Jurkat, Clone E6-1 (cell line): ENCODE data around the gene ZSWIM5.
A peak's percentile ranks its signal among the peaks of the same experiment; 100 is the strongest.
"Not testable (repeated sequence)": the region's sequence is repeated elsewhere in the genome, so short reads cannot be mapped to it uniquely, and the experiment has no call there.

Experiments used
- DNase-seq: peaks from one replicate; pipeline ENCODE4 v3.0.0-alpha.2; 2011; ENCODE audit warnings: low read depth, low spot score
- H3K4me3 ChIP-seq: 2 replicates; pipeline ENCODE4 v1.5.1; 2011; ENCODE audit warnings: mild to moderate bottlenecking, low read length, control low read depth, moderate library complexity

Gene ZSWIM5

DNA sequence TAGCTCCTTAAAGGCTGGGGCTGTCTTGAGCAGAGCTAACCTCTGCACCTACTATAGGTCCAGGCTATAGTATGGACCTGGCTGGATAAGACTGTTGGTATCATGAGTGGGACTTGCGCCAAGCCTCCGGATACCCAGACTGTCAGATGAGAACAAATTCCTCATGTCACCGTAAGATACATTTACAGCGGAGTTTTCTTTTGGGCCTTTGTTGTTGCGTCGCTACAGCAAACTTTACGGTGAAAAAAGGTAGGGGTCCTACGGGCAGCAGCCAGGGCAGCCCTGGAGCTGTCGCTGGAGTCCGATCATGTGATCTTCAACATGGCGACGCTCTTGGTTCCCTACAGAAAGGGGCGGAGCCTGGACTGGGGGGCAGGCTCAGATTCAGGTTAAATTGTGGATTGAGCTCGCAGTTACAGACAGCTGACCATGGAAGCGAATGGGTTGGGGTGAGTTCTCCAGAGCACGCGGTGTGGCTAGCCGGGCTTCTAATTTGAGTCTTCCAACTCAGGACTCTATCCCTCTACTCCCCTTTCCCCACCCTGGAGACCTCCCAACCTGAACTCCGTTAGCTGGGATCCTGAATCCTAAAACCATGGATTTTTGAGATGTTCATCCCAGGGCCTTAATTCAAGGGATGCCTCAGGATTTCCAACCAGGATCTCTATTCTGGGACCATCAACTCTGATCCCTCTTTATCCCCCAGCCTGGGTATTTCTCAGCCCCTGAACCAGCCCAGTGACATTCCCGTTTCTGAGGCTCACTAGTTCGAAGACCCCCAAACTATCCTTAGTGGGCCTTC, 194.4 kb downstream of the ZSWIM5 start, which contains the start of gene UROD:
TSS of gene UROD (plus strand) at position 418 of the 802 bp plus-strand sequence. CDS start at position 430, 12 bp downstream.
- peak; percentile 95 for DNase-seq
- peak within 1 kb of the TSS; percentile 74 for H3K4me3 ChIP-seq

DNA sequence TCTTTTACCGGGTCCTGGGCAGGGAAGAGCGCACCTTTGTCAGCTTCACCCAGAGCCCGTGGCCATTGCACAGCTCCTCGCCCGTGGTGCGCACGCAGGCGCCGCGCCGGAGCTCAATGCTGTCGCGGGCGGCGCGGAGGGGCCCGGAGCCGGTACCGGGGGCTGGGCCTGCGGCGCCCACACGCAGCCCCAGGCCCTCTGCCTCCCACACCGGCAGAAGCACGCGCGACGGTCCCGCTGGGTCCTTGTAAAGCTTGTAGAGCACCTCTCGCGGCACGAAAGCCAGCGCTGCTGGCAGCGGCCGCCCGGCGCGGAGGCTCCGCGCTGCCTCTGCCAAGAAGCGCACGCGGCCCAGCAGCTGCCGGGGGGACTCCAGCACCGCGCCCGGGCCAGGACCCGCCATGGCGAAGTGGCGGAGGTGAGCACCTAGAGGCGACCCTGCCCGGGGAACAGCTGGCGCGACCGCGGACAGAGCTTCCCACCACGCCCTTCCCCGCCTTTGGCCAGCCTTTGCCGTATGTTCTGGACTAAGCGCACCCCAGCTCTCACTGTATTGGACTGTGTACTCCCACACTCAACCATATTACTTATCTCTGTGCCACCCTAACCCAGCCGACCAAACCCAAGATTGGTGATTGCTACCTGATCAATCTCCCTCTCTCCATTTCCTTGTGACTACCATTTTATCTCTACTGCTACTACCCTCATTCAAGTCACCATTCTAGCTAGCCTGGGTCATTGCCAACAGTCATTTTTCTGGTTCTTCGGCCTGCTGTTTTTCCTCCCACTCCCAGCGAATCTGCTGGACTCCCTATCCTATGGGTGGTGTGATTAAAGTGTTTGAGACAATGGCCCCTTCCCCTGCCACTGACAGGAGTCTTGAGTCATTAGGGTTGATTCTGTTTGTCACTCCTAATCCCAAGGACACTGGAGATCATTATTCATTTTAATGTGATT, 195.3 kb downstream of the ZSWIM5 start, which contains the start of gene HECTD3:
TSS of gene HECTD3 (minus strand) at position 470 of the 957 bp plus-strand sequence. CDS start at position 403, 67 bp downstream.
- DNase-seq, result peak; percentile 74
- peak within 1 kb of the TSS; percentile 74 for H3K4me3 ChIP-seq

- no peak for DNase-seq
- peak overlapping the region; percentile 74 for H3K4me3 ChIP-seq
Observed at GRCh38 chr1:45009956-45010854, 196.2 kb downstream of the ZSWIM5 start.

DNA sequence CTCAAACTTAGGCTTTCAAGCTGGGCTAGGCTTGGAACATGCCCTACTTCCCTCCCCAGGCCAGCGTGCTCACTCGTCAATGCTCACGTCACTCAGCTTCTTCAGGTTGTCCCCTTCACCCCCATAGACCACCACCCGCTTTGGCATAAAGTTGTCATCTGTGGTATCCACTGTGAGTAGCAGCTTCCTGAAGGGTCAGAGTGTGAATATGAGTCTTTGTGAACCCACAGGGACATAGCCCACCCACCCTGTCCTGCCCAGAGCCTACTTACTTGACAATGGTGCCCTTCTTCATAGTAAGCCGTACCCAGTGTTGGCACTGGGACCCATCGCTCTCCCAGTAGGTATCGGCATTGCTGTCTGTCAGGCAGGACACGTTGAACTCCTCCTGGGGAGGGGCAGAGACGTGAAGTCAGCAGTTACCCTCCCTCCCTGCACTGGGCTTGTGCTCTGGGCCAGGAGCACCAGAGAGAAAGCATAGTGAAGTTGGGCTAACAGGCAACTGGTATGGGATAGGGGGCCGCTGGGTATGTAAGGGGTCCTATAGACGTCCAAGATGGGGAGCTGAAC, 197.0 kb downstream of the ZSWIM5 start:
- no peak for DNase-seq
- no peak overlapping the region for H3K4me3 ChIP-seq

GRCh38 chr1:45008516-45008915, 197.9 kb downstream of the ZSWIM5 start:
- no peak for DNase-seq
- H3K4me3 ChIP-seq, result no peak overlapping the region

DNA sequence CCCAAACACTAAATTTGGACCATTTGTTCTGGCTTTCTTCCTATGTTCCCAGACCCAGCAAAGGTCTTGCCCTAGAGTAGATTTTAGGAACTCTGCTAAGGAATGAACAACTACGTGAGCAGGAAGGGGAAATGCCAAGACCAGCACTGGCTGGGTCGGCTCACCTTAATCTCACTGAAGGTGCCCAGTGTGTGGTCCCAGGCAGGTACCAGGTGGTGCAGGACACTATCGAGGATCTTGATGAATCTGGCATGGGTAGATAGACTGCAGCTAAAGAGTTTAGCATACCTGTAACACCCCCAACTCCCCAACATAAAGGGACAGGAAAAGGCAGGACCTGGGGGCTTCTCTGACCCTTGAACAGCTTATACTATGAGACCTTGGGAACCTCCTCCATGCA, 198.3 kb downstream of the ZSWIM5 start:
- H3K4me3 ChIP-seq, result no peak overlapping the region
- no peak for DNase-seq

GRCh38 chr1:45007311-45007710, 199.1 kb downstream of the ZSWIM5 start:
- no peak overlapping the region for H3K4me3 ChIP-seq
- no peak for DNase-seq

DNA sequence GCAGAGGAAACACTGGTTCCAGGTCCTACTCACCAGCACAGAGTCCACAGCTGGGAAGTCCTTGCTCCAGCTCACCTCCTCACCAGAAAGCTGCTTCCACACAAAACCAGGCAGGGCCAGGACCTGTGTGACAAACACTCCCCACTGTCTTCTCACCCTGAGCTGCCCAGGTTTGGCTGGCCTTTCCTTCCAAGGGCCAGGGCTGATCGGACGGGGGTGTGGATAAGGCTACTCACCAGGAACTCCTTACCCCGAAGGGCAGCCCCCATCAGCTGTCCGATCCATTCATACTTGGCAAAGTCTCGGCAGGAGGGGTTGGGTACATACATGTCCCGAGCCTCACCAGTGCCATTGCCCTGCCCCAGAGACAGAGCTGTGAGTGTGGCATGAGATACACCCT, 200.6 kb downstream of the ZSWIM5 start:
- DNase-seq, result no peak
- no peak overlapping the region for H3K4me3 ChIP-seq

DNA sequence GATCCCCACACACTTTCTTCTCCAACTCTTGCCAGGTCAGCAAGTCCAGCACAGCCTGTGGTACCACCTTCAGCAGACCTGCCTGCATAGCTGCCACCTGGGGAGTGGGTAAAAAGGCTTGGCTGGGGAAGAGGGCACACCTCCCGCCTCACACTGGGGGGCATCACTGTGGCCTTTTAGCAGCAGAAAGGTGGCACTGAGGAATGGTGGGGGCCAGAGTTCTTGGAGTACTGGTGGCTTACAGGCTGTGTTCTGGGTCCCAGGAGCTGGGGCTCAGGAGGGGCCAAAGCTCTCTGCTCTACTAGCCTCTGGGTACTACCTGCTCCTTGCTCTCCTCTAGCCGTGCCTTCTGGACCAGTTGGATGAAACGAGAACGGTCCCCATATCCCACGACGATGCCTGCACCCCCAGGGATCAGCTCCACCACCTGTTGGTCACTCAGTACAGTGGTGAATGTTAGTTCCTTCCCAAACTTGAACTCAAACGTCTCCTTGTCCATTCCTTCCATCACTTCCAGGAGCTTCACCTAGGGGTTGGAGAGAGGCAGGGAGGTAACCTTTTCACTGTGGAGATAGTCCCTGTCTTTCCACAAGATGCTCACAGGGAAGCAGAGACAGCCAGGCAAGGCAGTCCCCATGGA, 202.0 kb downstream of the ZSWIM5 start:
- H3K4me3 ChIP-seq, result no peak overlapping the region
- no peak for DNase-seq

DNA sequence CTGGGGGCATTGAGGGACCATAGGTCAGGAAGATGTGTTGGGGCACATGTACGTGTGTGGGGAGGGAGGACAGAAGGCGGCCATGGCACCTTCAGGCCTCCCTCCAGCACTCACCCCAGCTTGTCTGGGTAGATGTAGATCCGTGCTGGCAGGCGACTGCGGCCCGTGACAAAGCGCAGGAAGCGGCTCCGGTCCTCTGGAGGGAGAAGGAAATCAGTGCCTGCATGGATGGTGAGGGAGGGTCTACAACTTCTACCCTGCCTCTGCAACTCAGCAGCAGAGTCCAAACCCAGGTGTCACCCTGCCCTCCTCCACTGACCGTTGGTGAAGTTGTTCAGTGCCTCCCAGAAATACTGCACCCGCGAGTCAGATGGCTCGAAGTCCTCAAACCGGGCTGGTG, 202.7 kb downstream of the ZSWIM5 start:
- H3K4me3 ChIP-seq, result no peak overlapping the region
- DNase-seq, result no peak

GRCh38 chr1:45002650-45003645, 203.5 kb downstream of the ZSWIM5 start:
- H3K4me3 ChIP-seq, result no peak overlapping the region
- no peak for DNase-seq

DNA sequence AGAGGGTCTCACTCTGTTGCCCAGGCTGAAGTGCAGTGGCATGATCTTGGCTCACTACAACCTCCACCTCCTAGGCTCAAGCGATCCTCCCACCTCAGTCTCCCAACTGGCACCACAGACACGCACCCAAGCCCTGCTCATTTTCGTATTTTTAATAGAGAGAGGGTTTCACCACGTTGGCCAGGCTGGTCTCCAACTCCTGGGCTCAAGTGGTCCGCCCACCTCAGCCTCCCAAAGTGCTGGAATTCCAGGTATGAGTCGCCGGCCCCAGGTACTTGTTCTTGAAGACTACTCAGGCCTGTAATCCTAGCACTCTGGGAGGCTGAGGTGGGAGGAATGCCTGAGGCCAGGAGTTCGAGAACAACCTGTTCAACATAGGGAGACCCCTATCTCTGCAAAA, 204.8 kb downstream of the ZSWIM5 start:
- H3K4me3 ChIP-seq, result not testable (repeated sequence)

DNA sequence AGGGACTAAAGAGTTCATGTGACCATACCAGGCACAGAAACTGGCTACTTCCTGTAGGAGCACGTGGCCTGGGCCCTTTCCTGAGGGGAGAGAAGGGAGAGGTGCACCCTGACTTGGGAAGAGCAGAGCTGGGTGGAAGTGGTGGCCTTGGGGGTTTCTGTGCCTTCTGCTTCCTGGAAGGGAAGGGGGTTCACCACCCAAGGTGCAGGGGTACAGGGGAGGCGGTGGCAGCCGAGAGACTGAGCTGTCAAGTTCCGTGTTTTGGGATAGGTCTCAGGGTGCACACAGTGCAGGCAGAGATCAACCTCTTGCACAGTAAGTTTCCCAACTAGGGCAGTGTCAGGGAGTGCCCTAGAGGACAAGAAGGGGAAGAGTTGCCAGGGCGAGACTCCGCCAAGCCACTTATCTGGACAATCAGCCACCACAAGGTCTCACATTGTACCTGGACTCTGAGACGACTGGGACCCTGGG, 205.4 kb downstream of the ZSWIM5 start:
- no peak overlapping the region for H3K4me3 ChIP-seq
- DNase-seq, result no peak

More for the DNA sequence above, 204.8 kb downstream of the ZSWIM5 start:
- not testable (repeated sequence) for DNase-seq

DNA sequence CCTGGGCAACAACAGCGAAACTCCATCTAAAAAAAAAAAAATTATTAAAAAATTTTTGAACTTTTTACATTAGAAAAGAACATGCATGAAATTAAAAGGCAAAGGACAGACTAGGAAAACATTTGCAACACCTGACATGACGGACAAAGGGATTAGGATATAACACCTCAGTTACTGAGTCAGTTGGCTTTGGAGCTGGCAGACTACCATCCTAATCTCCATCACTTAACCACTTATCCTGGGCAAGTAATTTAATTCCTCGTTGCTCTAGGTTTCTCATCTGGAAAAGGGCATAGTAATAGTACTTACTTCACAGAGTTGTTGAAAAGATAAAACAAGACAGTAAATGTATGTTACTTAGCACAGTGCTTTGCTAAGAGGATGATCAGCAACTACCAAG, 207.2 kb downstream of the ZSWIM5 start:
- DNase-seq, result no peak
- no peak overlapping the region for H3K4me3 ChIP-seq

DNA sequence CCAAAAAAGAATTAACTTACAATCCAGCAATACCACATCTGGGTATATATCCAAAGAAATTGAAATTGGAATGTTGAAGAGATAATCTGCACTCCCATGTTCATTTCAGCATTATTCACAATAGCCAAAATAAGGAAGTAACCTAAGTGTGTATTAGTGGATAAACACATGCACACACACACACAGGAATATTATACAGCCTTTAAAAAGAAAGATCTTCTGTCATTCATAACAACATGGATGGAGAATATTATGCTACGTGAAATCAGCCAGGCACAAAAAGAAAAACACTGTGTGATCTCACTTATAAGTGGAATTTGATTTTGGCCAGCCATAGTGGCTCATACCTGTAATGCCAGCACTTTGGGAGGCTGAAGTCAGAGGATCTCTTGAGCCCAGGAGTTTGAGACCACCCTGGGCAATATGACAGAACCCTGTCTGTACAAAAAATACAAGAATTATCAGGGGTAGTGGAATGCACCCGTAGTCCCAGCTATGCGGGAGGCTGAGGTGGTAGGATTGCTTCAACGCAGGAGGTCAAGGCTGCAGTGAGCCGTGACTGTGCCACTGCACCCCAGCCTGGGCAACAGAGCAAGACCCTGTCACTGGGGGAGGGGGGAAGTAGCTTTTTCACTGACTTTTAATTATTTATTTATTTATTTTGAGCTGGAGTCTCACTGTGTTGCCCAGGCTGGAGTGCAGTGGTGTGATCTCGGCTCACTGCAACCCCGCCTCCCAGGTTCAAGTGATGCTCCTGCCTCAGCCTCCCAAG, 210.8 kb downstream of the ZSWIM5 start:
- H3K4me3 ChIP-seq, result no peak overlapping the region
- no peak for DNase-seq

GRCh38 chr1:44994309-44994898, 212.0 kb downstream of the ZSWIM5 start:
- DNase-seq, result no peak
- no peak overlapping the region for H3K4me3 ChIP-seq
